SK-N-SH (cell line): ENCODE results near the gene FOS. TPM values are rescaled to one million over a fixed set of nuclear protein-coding genes. Genes with fewer than 3 reads are reported as not detected.

Experiments
- CTCF ChIA-PET: fragments of 300-600, 350-600 bp; formaldehyde crosslinking; extraction: SDS; loops from one replicate; lab custom pipeline; 2021; lab: Yijun Ruan, JAX
- POLR2A ChIA-PET: fragments of 350-600 bp; sonication (Branson Sonifier 250); formaldehyde crosslinking; extraction: SDS; loops from one replicate; lab custom pipeline; 2020; ENCODE audit warnings: antibody characterized with exemption, inconsistent platforms; lab: Yijun Ruan, JAX
- DNase-seq: peaks from one replicate; pipeline ENCODE4 v3.0.0; 2012
- H2AFZ ChIP-seq: fragments of 200-600 bp; sonication (generic); 2 replicates; pipeline ENCODE4 v1.8.1; 2016; ENCODE audit warnings: antibody characterized with exemption, mild to moderate bottlenecking, low read depth
- H3F3A ChIP-seq: fragments of 200-600 bp; sonication (generic); replicated peaks from 2 replicates; pipeline ENCODE3; 2016; ENCODE audit warnings: antibody characterized with exemption, mild to moderate bottlenecking; ENCODE audit not compliant: insufficient read depth
- H3K27ac ChIP-seq, 2 experiments: fragments of 200-500 bp in 1 of 2; fragments of 200-600 bp in 1 of 2; sonication (Bioruptor generic) in 1 of 2; sonication (generic), shearing (Covaris generic) in 1 of 2; 2 replicates each; pipeline versions ENCODE4 v1.5.1 to v1.6.1; 2014 to 2016; ENCODE audit warnings: low read depth in 2 of 2, inconsistent platforms in 1 of 2, low read length in 1 of 2, mild to moderate bottlenecking in 1 of 2, mixed read lengths in 1 of 2
- H3K27me3 ChIP-seq: fragments of 200-600 bp; sonication (generic), shearing (Covaris generic); 2 replicates; pipeline ENCODE4 v1.6.1; 2016; ENCODE audit warnings: mixed run types; ENCODE audit not compliant: insufficient read depth
- H3K36me3 ChIP-seq, 2 experiments: fragments of 200-500 bp in 1 of 2; fragments of 200-600 bp in 1 of 2; sonication (Bioruptor generic) in 1 of 2; sonication (generic) in 1 of 2; replicated peaks in 1 of 2; 2 replicates each; pipeline versions ENCODE3 to v1.5.1; 2014 to 2016; ENCODE audit warnings: low read length in 1 of 2, mild to moderate bottlenecking in 1 of 2; ENCODE audit not compliant: insufficient read depth in 2 of 2, control insufficient read depth in 1 of 2
- H3K4me1 ChIP-seq, 2 experiments: fragments of 200-500 bp in 1 of 2; fragments of 200-600 bp in 1 of 2; sonication (Bioruptor generic) in 1 of 2; sonication (generic), shearing (Covaris generic) in 1 of 2; 2 replicates each; pipeline versions ENCODE4 v1.5.1 to v1.6.1; 2014 to 2016; ENCODE audit warnings: low read depth in 1 of 2, low read length in 1 of 2, mixed run types in 1 of 2; ENCODE audit not compliant: insufficient read depth in 2 of 2, control insufficient read depth in 1 of 2
- H3K4me2 ChIP-seq: fragments of 200-600 bp; sonication (generic), shearing (Covaris generic); 2 replicates; pipeline ENCODE4 v1.6.1; 2017; ENCODE audit warnings: mixed run types
- H3K4me3 ChIP-seq, 2 experiments: fragments of 200-500 bp in 1 of 2; fragments of 200-600 bp in 1 of 2; sonication (Bioruptor generic) in 1 of 2; sonication (generic), shearing (Covaris generic) in 1 of 2; 2 replicates each; pipeline versions ENCODE4 v1.5.1 to v1.8.1; 2014 to 2016; ENCODE audit warnings: low read depth in 2 of 2, inconsistent platforms in 1 of 2, low read length in 1 of 2, mild to moderate bottlenecking in 1 of 2, mixed read lengths in 1 of 2, moderate library complexity in 1 of 2
- H3K79me2 ChIP-seq: fragments of 200-600 bp; sonication (generic); 2 replicates; pipeline ENCODE4 v1.8.1; 2017; ENCODE audit warnings: mild to moderate bottlenecking; ENCODE audit not compliant: insufficient read depth
- H3K9ac ChIP-seq: fragments of 200-600 bp; sonication (generic); 2 replicates; pipeline ENCODE4 v1.6.1; 2017; ENCODE audit warnings: mixed run types
- H3K9me2 ChIP-seq: fragments of 200-600 bp; sonication (generic); 2 replicates; pipeline ENCODE4 v1.6.1; 2017; ENCODE audit warnings: mixed run types
- H3K9me3 ChIP-seq: fragments of 200-600 bp; sonication (generic); 2 replicates; pipeline ENCODE4 v1.6.1; 2017; ENCODE audit warnings: mixed run types, mild to moderate bottlenecking, moderate library complexity
- H4K20me1 ChIP-seq: fragments of 200-600 bp; sonication (generic); 2 replicates; pipeline ENCODE4 v1.6.1; 2017; ENCODE audit warnings: mild to moderate bottlenecking, mixed run types; ENCODE audit not compliant: insufficient read depth
- CTCF ChIP-seq: fragments of 200-600 bp; sonication (generic); IDR thresholded peaks from 2 replicates; pipeline ENCODE4 v1.6.1; 2017; ENCODE audit warnings: antibody characterized with exemption, mild to moderate bottlenecking, moderate library complexity
- ELF1 ChIP-seq: IDR thresholded peaks from 2 replicates; pipeline ENCODE4 v1.4.0; 2012
- EP300 ChIP-seq, 2 experiments: IDR thresholded peaks; 2 replicates each; pipeline versions ENCODE4 v1.4.0 to v1.6.1; 2012; ENCODE audit warnings: borderline replicate concordance in 1 of 2, low read depth in 1 of 2, low read length in 1 of 2
- EZH2phosphoT487 ChIP-seq: fragments of 200-600 bp; sonication (generic); IDR thresholded peaks from 2 replicates; pipeline ENCODE4 v1.6.1; 2017; ENCODE audit warnings: low read depth, mixed run types, mild to moderate bottlenecking, antibody characterized with exemption, moderate library complexity, borderline replicate concordance
- FOXM1 ChIP-seq: IDR thresholded peaks from 2 replicates; pipeline ENCODE4 v1.4.0; 2012; ENCODE audit warnings: low read depth, mild to moderate bottlenecking
- GABPA ChIP-seq: IDR thresholded peaks from 2 replicates; pipeline ENCODE4 v1.4.0; 2012; ENCODE audit warnings: low read depth, mild to moderate bottlenecking
- GATA2 ChIP-seq: sonication (generic); formaldehyde crosslinking; IDR thresholded peaks from 2 replicates; pipeline ENCODE4 v1.5.0; 2020; ENCODE audit warnings: mild to moderate bottlenecking, missing genetic modification reagents
- IRF3 ChIP-seq: fragments of 150-350 bp; IDR thresholded peaks from 2 replicates; pipeline ENCODE4 v1.6.1; 2016; ENCODE audit warnings: mild to moderate bottlenecking, low read depth, low read length
- NRF1 ChIP-seq: IDR thresholded peaks from 2 replicates; pipeline ENCODE4 v1.6.1; 2012; ENCODE audit warnings: low read depth, mild to moderate bottlenecking, low read length
- PBX3 ChIP-seq: IDR thresholded peaks from 2 replicates; pipeline ENCODE4; 2012
- RAD21 ChIP-seq: IDR thresholded peaks from 2 replicates; pipeline ENCODE4 v1.6.1; 2012; ENCODE audit warnings: mild to moderate bottlenecking, low read length
- RXRA ChIP-seq: IDR thresholded peaks from 2 replicates; pipeline ENCODE4 v1.4.0; 2012; ENCODE audit warnings: low read depth, mild to moderate bottlenecking, borderline replicate concordance
- SIN3A ChIP-seq: IDR thresholded peaks from 2 replicates; pipeline ENCODE4 v1.6.1; 2012; ENCODE audit warnings: low read depth, mild to moderate bottlenecking, low read length, moderate library complexity, borderline replicate concordance
- SMC3 ChIP-seq: IDR thresholded peaks from 2 replicates; pipeline ENCODE4 v1.6.1; 2012; ENCODE audit warnings: low read depth, low read length, improper control_type of control experiment
- TAF1 ChIP-seq: IDR thresholded peaks from 2 replicates; pipeline ENCODE4 v1.6.1; 2012; ENCODE audit warnings: low read depth, mild to moderate bottlenecking, low read length, moderate library complexity, borderline replicate concordance
- USF1 ChIP-seq: IDR thresholded peaks from 2 replicates; pipeline ENCODE4 v1.4.0; 2012; ENCODE audit warnings: low read depth, borderline replicate concordance
- ZBTB33 ChIP-seq: IDR thresholded peaks from 2 replicates; pipeline ENCODE4 v1.4.0; 2012; ENCODE audit warnings: low read depth, borderline replicate concordance
- WGBS: methylation state at CpG from one replicate; pipeline ENCODE4 v1.1.6; 2017; ENCODE audit warnings: low lambda C conversion rate; 5-methylcytosine and 5-hydroxymethylcytosine counted together
- polyA plus RNA-seq, 3 experiments: library from polyadenylated mRNA; depleted of rRNA; stranded (reverse); fragments of >200 nt; gene quantifications; 2 replicates each; pipeline ENCODE4 v1.2.3, GENCODE V29; 2012

Gene FOS
- polyA plus RNA-seq, 1 of the 3 experiments (the other 2 are of a cell fraction), result 309 TPM

GRCh38 chr14:75283162-75283832 lies 4.7 kb downstream of the FOS start:
- Histone ChIP-seq H3K4me2 (no peak overlapping the region), H3K79me2 (no peaks in the 10 kb centered on the region), H3K9me2 (no peaks in the 10 kb centered on the region), H3K27ac (no peak overlapping the region), H3K36me3 (peaks cover 0 to 18% of the 10 kb centered on the region in 2 experiments), H3K27me3 (no peaks in the 10 kb centered on the region), H4K20me1 (peaks cover 28% of the 10 kb centered on the region), H3K9me3 (no peaks in the 10 kb centered on the region), H3K9ac (no peak overlapping the region), H3K4me3 (no peak overlapping the region), H3K4me1 (peaks cover 0 to 9% of the 10 kb centered on the region in 2 experiments; a peak in 1 of 4 replicates), H2AFZ (no peak overlapping the region), H3F3A (no peaks in the 10 kb centered on the region)
- POLR2A ChIA-PET, result no interaction called here
- no peak for DNase-seq
- WGBS, result 69% methylated on average over 13 of the region's 13 CpGs
- no peak for TF ChIP-seq RXRA
- no peak for TF ChIP-seq TAF1
- TF ChIP-seq IRF3, result no peak
- TF ChIP-seq EP300 (IDR thresholded peaks at IDR 0.05; ENCODE audit: borderline replicate concordance in 1 of 2, low read depth in 1 of 2, low read length in 1 of 2), result no peak
- peak; percentile 57 for TF ChIP-seq CTCF
- CTCF ChIA-PET, result interaction anchor here (0.9 to 2.3 kb wide), 7 partner anchors 12 to 278 kb away, joined by 3 to 8 read pairs (median 4); no protein-coding TSS in a partner anchor

GRCh38 chr14:75283833-75284563 lies 5.4 kb downstream of the FOS start:
- DNase-seq, result no peak
- POLR2A ChIA-PET, result no interaction called here
- TF ChIP-seq FOXM1 (no peak), USF1 (no peak), PBX3 (no peak), SMC3 (no peak), GATA2 (CRISPR knock-in tag) (no peak), RAD21 (no peak), RXRA (no peak), GABPA (no peak), NRF1 (no peak), EZH2phosphoT487 (no peak), ELF1 (no peak), SIN3A (no peak), ZBTB33 (no peak)

More at GRCh38 chr14:75283833-75284563, 5.4 kb downstream of the FOS start:
- no peaks in the 10 kb centered on the region for H3K79me2 ChIP-seq
- 79% methylated on average over 5 of the region's 5 CpGs for WGBS
- H3F3A ChIP-seq, result no peaks in the 10 kb centered on the region
- no peaks in the 10 kb centered on the region; the same call in 1 of the 2 replicates for H3K27me3 ChIP-seq
- peaks cover 0 to 18% of the 10 kb centered on the region in 2 experiments for H3K36me3 ChIP-seq
- H4K20me1 ChIP-seq, result peaks cover 26% of the 10 kb centered on the region
- H3K9me2 ChIP-seq, result no peaks in the 10 kb centered on the region
- H3K9ac ChIP-seq, result no peak overlapping the region
- H3K27ac ChIP-seq, result no peak overlapping the region
- CTCF ChIA-PET, result interaction anchor here (0.9 to 2.3 kb wide), 7 partner anchors 12 to 205 kb away, joined by 3 to 8 read pairs (median 4); no protein-coding TSS in a partner anchor
- H3K9me3 ChIP-seq, result no peaks in the 10 kb centered on the region
- H3K4me3 ChIP-seq, result no peak overlapping the region
- no peak overlapping the region for H3K4me2 ChIP-seq
- H2AFZ ChIP-seq, result no peak overlapping the region
- H3K4me1 ChIP-seq, result peaks cover 0 to 9% of the 10 kb centered on the region in 2 experiments; a peak in 1 of 4 replicates
